A549 (cell line): ENCODE data around the gene FERMT3. TPM values are rescaled to one million over a fixed set of nuclear protein-coding genes. Genes with fewer than 3 reads are reported as not detected.
"Not testable (repeated sequence)": the region's sequence is repeated elsewhere in the genome, so short reads cannot be mapped to it uniquely, and the experiment has no call there.

Experiments
- ATAC-seq, 2 experiments: fragments of 200-7000 bp in 1 of 2; fragments of >200 bp in 1 of 2; cut with Nextera tagmentation in 1 of 2; cut with Tn5 transposase in 1 of 2; 3 replicates each; pipeline versions ENCODE4 v1.8.0 to v1.9.1; 2018 to 2020; ENCODE audit warnings: mild to moderate bottlenecking in 1 of 2, moderate library complexity in 1 of 2
- CTCF ChIA-PET: fragments of 300-600 bp; sonication (Branson Sonifier 250); formaldehyde crosslinking; extraction: SDS; loops from one replicate; lab custom pipeline; 2021; ENCODE audit warnings: antibody characterized with exemption, inconsistent platforms; lab: Yijun Ruan, JAX
- POLR2A ChIA-PET: fragments of 350-600 bp; formaldehyde crosslinking; extraction: SDS; loops from one replicate; lab custom pipeline; 2021; ENCODE audit warnings: antibody characterized with exemption, inconsistent platforms; lab: Yijun Ruan, JAX
- DNase-seq, 2 experiments: peaks; one replicate each; pipeline versions ENCODE4 v3.0.0 to v3.0.0-alpha.2; 2011 to 2016; ENCODE audit warnings: low read depth in 1 of 2, low spot score in 1 of 2
- FAIRE-seq: peaks from 2 replicates; lab custom pipeline; 2011; peaks lifted over from hg19 to GRCh38; lab: Jason Lieb, UNC
- H3K27ac ChIP-seq, 2 experiments: fragments of >200 bp; sonication (Bioruptor Twin); formaldehyde crosslinking; 3 replicates each; pipeline ENCODE4 v1.5.1; 2016 to 2017
- H3K4me1 ChIP-seq: fragments of >200 bp; sonication (Bioruptor Twin); formaldehyde crosslinking; 3 replicates; pipeline ENCODE4 v1.6.1; 2016
- H3K4me2 ChIP-seq: fragments of >200 bp; sonication (Bioruptor Twin); formaldehyde crosslinking; 3 replicates; pipeline ENCODE4 v1.6.1; 2016
- H3K4me3 ChIP-seq: fragments of >200 bp; sonication (Bioruptor Twin); formaldehyde crosslinking; 3 replicates; pipeline ENCODE4 v1.5.1; 2016
- H3K9me3 ChIP-seq: fragments of >200 bp; sonication (Bioruptor Twin); formaldehyde crosslinking; 3 replicates; pipeline ENCODE4 v1.6.1; 2016
- CBX8 ChIP-seq: fragments of 200-600 bp; sonication (generic); IDR thresholded peaks from 2 replicates; pipeline ENCODE4 v1.6.1; 2016
- CEBPB ChIP-seq, 2 experiments: fragments of >200 bp in 1 of 2; sonication (Bioruptor Twin) in 1 of 2; formaldehyde crosslinking in 1 of 2; IDR thresholded peaks; 2 replicates each; pipeline ENCODE4 v1.6.1; 2012 to 2016
- FOXS1 ChIP-seq: fragments of 250-450 bp; sonication (Bioruptor Pico); IDR thresholded peaks from 2 replicates; pipeline ENCODE4 v1.5.0; 2020; ENCODE audit warnings: mild to moderate bottlenecking, moderate library complexity
- GATA3 ChIP-seq: IDR thresholded peaks from 2 replicates; pipeline ENCODE4 v1.6.1; 2012; ENCODE audit warnings: borderline replicate concordance
- HMGXB4 ChIP-seq: fragments of 250-450 bp; sonication (Bioruptor Pico); IDR thresholded peaks from 2 replicates; pipeline ENCODE4 v1.5.0; 2021; ENCODE audit warnings: mild to moderate bottlenecking, moderate library complexity, borderline replicate concordance
- HOXA7 ChIP-seq: fragments of 250-450 bp; sonication (Bioruptor Pico); IDR thresholded peaks from 2 replicates; pipeline ENCODE4 v1.5.0; 2020; ENCODE audit warnings: mild to moderate bottlenecking, moderate library complexity
- HOXB5 ChIP-seq: fragments of 250-450 bp; sonication (Bioruptor Pico); IDR thresholded peaks from 2 replicates; pipeline ENCODE4 v1.5.0; 2020; ENCODE audit warnings: mild to moderate bottlenecking, moderate library complexity
- KDM1A ChIP-seq: fragments of 200-600 bp; sonication (generic); IDR thresholded peaks from 2 replicates; pipeline ENCODE4 v1.6.1; 2016; ENCODE audit warnings: low read depth, mild to moderate bottlenecking
- MAFK ChIP-seq: fragments of 450-650 bp; IDR thresholded peaks from 2 replicates; pipeline ENCODE4 v1.6.1; 2014; ENCODE audit not compliant: partially characterized antibody
- NPAS2 ChIP-seq: fragments of 250-450 bp; sonication (Bioruptor Pico); IDR thresholded peaks from 2 replicates; pipeline ENCODE4 v1.8.0; 2022; ENCODE audit warnings: mild to moderate bottlenecking, moderate library complexity, borderline replicate concordance
- RFX5 ChIP-seq: fragments of 450-650 bp; IDR thresholded peaks from 2 replicates; pipeline ENCODE4 v1.7.1; 2014; ENCODE audit warnings: antibody characterized with exemption, mild to moderate bottlenecking, moderate library complexity
- RNF2 ChIP-seq: fragments of 200-600 bp; sonication (generic); IDR thresholded peaks from 2 replicates; pipeline ENCODE4 v1.6.1; 2016; ENCODE audit warnings: low read depth, mild to moderate bottlenecking, antibody characterized with exemption, moderate library complexity, borderline replicate concordance
- SMC3 ChIP-seq: fragments of >200 bp; sonication (Bioruptor Twin); formaldehyde crosslinking; IDR thresholded peaks from 3 replicates; pipeline ENCODE4 v1.6.1; 2018; ENCODE audit warnings: inconsistent platforms
- SREBF2 ChIP-seq: fragments of 450-650 bp; IDR thresholded peaks from 2 replicates; pipeline ENCODE4 v1.6.1; 2014; ENCODE audit warnings: mild to moderate bottlenecking, moderate library complexity
- TFCP2L1 ChIP-seq: fragments of 250-450 bp; sonication (Bioruptor Pico); IDR thresholded peaks from 2 replicates; pipeline ENCODE4 v1.5.0; 2021; ENCODE audit warnings: mild to moderate bottlenecking
- ZFP36 ChIP-seq: fragments of 450-650 bp; IDR thresholded peaks from 2 replicates; pipeline ENCODE4 v1.6.1; 2014; ENCODE audit warnings: borderline replicate concordance; ENCODE audit not compliant: partially characterized antibody
- ZNF302 ChIP-seq: fragments of 250-450 bp; sonication (Bioruptor Pico); IDR thresholded peaks from 2 replicates; pipeline ENCODE4 v1.9.0; 2021; ENCODE audit warnings: inconsistent platforms, mild to moderate bottlenecking, moderate library complexity
- WGBS: methylation state at CpG from one replicate; pipeline ENCODE4 v1.1.6; 2017; ENCODE audit errors: missing lambda C conversion rate; 5-methylcytosine and 5-hydroxymethylcytosine counted together
- polyA plus RNA-seq, 4 experiments: library from polyadenylated mRNA; depleted of rRNA in 3 of 4; stranded (reverse); fragments of >200 nt; fragmentation: RNase III in 1 of 4; extraction: RNeasy Plus Mini Kit Qiagen cat#74134 plus additional on column Dnase treatment in 1 of 4; gene quantifications; 2 replicates in 3 of 4; 3 replicates in 1 of 4; pipeline ENCODE4 v1.2.3, GENCODE V29; 2011 to 2017
- TF ChIP-seq, protein P1 (sequence below): fragments of 150-350 bp; IDR thresholded peaks from 2 replicates; pipeline ENCODE4 v1.6.1; 2014; ENCODE audit warnings: low read depth, mild to moderate bottlenecking, low read length
- TF ChIP-seq, protein P2 (sequence below): fragments of >200 bp; sonication (Bioruptor Twin); formaldehyde crosslinking; IDR thresholded peaks from 3 replicates; pipeline ENCODE4 v1.6.1; 2016

The FERMT3 gene
- polyA plus RNA-seq, 2 of the 4 experiments (the other 2 are of a cell fraction), result 0.56 to 2.1 TPM

DNA sequence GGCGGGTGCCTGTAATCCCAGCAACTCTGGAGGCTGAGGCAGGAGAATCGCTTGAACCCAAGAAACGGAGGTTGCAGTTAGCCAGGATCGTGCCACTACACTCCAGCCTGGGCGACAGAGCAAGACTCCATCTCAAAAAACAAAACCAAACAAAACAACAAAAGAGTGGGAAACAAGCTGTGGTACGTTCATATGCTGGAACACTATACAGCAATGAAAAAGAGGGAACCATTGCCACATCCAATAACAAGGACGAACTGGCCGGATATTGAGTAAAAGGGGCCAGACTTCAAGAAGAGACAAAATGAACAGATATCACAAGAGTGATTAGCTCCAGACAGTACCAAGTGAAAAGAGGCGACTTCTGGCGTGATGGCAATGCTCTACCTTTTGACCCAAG lies 45.5 kb upstream of the FERMT3 start:
- H3K4me2 ChIP-seq, result no peak overlapping the region
- ATAC-seq, result no peak
- TF ChIP-seq KDM1A (peak; percentile 68; the same call in 1 of the 2 replicates), RFX5 (no peak)
- FAIRE-seq, result no peak
- H3K4me3 ChIP-seq, result no peak overlapping the region
- 94% methylated on average over 10 of the region's 10 CpGs for WGBS
- CTCF ChIA-PET, result interaction anchor here (1.4 to 5.7 kb wide), 2 partner anchors 10 to 124 kb away, joined by 3 to 68 read pairs; no protein-coding TSS in a partner anchor
- no peaks in the 10 kb centered on the region for H3K9me3 ChIP-seq
- no peak for DNase-seq
- peaks cover 7% of the 10 kb centered on the region for H3K4me1 ChIP-seq
- POLR2A ChIA-PET, result no interaction called here
- H3K27ac ChIP-seq, result no peak overlapping the region

DNA sequence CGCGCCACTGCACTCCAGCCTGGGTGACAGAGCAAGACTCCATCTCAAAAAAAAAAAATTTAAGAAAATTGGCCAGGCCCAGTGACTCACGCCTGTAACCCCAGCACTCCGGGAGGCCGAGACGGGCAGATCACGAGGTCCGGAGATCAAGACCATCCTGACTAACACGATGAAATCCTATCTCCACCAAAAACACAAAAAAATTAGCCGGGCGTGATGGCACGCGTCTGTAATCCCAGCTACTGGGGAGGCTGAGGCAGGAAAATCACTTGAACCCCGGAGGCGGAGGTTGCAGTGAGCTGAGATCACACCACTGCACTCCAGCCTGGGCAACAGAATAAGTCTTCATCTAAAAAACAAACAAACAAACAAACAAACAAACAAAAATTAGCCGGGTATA lies 43.8 kb upstream of the FERMT3 start:
- DNase-seq, H3K4me2 ChIP-seq, ATAC-seq, FAIRE-seq, H3K27ac ChIP-seq, H3K4me3 ChIP-seq, H3K9me3 ChIP-seq: not testable (repeated sequence)
- 92% methylated on average over 16 of the region's 16 CpGs for WGBS
- POLR2A ChIA-PET, result interaction anchor here (1.1 to 4.0 kb wide), 2 partner anchors 10 to 23 kb away, joined by 3 to 22 read pairs; partner anchors contain the start of gene STIP1
- H3K4me1 ChIP-seq, result peaks cover 14% of the 10 kb centered on the region
- CTCF ChIA-PET, result interaction anchor here (0.7 to 5.7 kb wide), 5 partner anchors 8 to 326 kb away, joined by 3 to 68 read pairs (median 5); no protein-coding TSS in a partner anchor

DNA sequence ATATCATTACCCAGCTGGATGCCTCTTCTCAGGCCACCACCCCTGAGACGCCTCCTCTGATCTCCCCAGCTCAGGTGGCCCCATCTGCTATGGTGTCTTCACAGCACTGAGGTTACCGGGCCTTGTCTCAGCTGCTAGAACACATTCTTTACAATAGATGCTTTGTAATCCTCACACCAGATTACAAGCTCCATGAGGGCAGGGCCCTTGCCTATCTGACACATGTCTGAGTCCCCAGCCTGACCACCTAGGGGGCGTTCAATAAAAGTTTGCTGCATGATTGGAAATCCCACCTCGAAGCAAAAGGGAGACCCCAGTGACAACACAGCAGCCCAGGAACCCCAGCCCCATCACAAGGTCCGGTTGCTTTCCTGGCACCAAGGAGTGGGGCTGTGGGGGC lies 42.6 kb upstream of the FERMT3 start:
- Histone ChIP-seq H3K9me3 (no peaks in the 10 kb centered on the region), H3K27ac (no peak overlapping the region), H3K4me2 (no peak overlapping the region), H3K4me3 (no peak overlapping the region), H3K4me1 (peaks cover 14% of the 10 kb centered on the region)
- ChIA-PET CTCF (interaction anchor here (0.9 to 5.7 kb wide), 5 partner anchors 13 to 218 kb away, joined by 3 to 68 read pairs (median 5); partner anchors contain the start of gene STIP1), POLR2A (interaction anchor here (1.1 to 4.0 kb wide), 2 partner anchors 11 to 21 kb away, joined by 3 to 22 read pairs; partner anchors contain the start of gene STIP1)
- WGBS, result 95% methylated on average over 5 of the region's 5 CpGs
- FAIRE-seq (no peak), ATAC-seq (no peak), DNase-seq (no peak)
- no peak for TF ChIP-seq NPAS2 (CRISPR knock-in tag)
- no peak for TF ChIP-seq SMC3
- TF ChIP-seq HOXB5 (CRISPR knock-in tag), result no peak
- no peak for TF ChIP-seq CEBPB (IDR thresholded peaks at IDR 0.05)
- TF ChIP-seq, protein P1, sequence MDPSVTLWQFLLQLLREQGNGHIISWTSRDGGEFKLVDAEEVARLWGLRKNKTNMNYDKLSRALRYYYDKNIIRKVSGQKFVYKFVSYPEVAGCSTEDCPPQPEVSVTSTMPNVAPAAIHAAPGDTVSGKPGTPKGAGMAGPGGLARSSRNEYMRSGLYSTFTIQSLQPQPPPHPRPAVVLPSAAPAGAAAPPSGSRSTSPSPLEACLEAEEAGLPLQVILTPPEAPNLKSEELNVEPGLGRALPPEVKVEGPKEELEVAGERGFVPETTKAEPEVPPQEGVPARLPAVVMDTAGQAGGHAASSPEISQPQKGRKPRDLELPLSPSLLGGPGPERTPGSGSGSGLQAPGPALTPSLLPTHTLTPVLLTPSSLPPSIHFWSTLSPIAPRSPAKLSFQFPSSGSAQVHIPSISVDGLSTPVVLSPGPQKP, result no peak
- TF ChIP-seq ZNF302, result no peak
- no peak for TF ChIP-seq SREBF2
- no peak for TF ChIP-seq HOXA7 (CRISPR knock-in tag)
- TF ChIP-seq GATA3, result no peak
- TF ChIP-seq CBX8, result no peak
- TF ChIP-seq RNF2, result no peak
- TF ChIP-seq, protein P2, sequence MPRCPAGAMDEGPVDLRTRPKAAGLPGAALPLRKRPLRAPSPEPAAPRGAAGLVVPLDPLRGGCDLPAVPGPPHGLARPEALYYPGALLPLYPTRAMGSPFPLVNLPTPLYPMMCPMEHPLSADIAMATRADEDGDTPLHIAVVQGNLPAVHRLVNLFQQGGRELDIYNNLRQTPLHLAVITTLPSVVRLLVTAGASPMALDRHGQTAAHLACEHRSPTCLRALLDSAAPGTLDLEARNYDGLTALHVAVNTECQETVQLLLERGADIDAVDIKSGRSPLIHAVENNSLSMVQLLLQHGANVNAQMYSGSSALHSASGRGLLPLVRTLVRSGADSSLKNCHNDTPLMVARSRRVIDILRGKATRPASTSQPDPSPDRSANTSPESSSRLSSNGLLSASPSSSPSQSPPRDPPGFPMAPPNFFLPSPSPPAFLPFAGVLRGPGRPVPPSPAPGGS, result no peak
- TF ChIP-seq HMGXB4 (CRISPR knock-in tag), result no peak
- TF ChIP-seq FOXS1 (CRISPR knock-in tag), result no peak
- no peak for TF ChIP-seq TFCP2L1 (CRISPR knock-in tag)
- TF ChIP-seq MAFK, result no peak
- TF ChIP-seq ZFP36, result no peak
